HTERT RPE-1 (cell line): ENCODE results near the gene SLC39A6.
"Not testable (repeated sequence)": the region's sequence is repeated elsewhere in the genome, so short reads cannot be mapped to it uniquely, and the experiment has no call there.

Experiments used
- in situ Hi-C: fragments of 300-500 bp; cut with MboI; formaldehyde crosslinking; loops from 4 replicates; pipeline ENCODE4 v1.14.3; 2020; ENCODE audit warnings: low sequenced_read_pairs

Gene SLC39A6, protein sequence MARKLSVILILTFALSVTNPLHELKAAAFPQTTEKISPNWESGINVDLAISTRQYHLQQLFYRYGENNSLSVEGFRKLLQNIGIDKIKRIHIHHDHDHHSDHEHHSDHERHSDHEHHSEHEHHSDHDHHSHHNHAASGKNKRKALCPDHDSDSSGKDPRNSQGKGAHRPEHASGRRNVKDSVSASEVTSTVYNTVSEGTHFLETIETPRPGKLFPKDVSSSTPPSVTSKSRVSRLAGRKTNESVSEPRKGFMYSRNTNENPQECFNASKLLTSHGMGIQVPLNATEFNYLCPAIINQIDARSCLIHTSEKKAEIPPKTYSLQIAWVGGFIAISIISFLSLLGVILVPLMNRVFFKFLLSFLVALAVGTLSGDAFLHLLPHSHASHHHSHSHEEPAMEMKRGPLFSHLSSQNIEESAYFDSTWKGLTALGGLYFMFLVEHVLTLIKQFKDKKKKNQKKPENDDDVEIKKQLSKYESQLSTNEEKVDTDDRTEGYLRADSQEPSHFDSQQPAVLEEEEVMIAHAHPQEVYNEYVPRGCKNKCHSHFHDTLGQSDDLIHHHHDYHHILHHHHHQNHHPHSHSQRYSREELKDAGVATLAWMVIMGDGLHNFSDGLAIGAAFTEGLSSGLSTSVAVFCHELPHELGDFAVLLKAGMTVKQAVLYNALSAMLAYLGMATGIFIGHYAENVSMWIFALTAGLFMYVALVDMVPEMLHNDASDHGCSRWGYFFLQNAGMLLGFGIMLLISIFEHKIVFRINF

DNA sequence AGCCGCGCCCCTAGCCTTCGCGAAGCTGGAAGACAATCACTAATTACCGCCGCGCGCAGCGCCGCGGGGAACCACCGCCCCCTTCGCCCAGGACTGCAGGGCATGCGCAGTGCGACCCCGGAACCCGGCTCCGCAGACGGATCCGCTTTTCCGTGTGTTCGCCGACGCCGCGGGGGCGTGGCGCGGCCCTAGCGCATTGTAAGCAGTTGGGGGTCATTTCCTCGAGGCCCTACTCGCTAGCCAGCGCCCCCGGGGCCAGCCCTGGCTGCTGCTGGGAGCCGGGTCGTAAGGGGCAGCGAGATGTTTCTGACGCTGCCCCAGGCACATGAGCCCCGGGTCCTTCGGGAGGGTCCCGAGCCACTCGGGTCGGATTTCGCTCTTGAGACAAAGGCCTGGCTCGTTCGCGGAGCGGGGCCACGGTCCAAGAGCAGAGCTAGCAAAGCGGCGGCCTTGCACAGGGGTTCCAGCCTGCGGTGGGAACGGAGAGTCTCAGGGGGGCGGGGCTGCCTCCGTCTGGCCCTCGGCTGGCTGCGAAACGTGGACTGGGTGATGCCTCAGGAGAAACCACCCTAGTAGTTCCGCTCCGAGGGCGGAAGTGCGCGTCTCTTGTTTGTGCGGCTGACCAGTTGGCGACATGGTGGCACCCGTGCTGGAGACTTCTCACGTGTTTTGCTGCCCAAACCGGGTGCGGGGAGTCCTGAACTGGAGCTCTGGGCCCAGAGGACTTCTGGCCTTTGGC, at the start of gene SLC39A6, which contains the start of gene ELP2:
Gene SLC39A6, minus strand, starts transcription at position 41 of the 739 bp plus-strand sequence. CDS start 2,333 bp downstream, outside the sequence.
Gene ELP2, plus strand, starts transcription at position 600 of the 739 bp plus-strand sequence. Its CDS starts 35 bp downstream, at position 635.
- in situ Hi-C loops: no loop called here

DNA sequence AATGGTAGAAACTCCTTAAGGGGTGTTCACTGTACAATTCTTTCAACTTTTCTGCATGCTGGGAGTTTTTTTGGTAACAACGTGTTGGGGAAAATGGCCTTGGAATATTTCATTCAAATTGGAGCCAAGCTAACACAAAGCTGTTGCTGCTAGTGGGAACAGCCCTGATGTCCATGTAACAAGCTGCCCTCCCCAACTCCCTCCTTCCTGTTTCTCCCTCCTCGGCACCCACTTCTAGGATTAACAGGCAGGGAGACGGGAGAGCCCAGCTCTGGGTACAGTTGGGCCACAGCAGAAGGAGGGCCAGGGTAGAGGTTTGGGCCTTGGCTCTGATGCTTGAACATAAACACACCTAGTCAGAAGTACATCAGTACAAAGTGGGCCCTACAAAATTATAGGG, 48.8 kb upstream of the SLC39A6 start:
- in situ Hi-C loops: no loop called here

DNA sequence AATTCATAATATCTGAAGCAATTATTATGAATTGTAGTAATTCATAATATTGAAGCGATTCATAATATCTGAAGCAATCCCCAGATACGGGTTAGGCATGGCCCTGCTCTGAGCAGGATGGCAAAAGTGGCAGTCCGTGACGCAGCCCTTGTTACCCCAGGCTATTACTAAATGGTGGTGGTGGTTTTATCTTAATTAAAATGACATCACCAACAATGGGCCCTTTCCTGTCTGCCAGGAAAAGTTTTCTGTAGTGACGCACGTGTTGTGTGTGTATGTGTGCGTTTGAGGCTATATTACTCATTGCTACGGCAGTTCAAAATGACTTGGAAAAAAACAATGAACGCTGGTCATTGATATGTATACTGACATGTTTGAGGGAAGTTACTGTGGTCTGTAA, 47.6 kb upstream of the SLC39A6 start:
- in situ Hi-C loops: no loop called here

DNA sequence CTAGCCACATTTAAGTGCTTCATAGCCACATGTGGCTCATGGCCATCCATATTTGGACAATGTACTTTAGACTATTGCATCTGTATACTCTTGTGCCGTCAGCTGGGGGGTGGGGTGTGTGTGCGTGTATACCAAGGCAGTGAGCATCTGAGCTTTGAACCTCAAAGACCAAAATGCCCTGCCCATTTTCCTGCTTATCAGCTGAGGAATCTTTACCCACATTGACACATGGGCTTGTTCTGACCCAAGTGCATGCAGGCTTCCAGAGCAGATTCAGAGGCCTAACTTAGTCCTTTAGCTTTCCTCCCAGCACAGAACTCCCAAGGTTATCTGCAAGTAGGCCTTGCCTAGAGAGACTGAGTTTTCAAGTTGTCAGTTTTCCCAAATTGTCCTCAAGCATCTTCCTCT, 47.0 kb upstream of the SLC39A6 start:
- in situ Hi-C loops: no loop called here

DNA sequence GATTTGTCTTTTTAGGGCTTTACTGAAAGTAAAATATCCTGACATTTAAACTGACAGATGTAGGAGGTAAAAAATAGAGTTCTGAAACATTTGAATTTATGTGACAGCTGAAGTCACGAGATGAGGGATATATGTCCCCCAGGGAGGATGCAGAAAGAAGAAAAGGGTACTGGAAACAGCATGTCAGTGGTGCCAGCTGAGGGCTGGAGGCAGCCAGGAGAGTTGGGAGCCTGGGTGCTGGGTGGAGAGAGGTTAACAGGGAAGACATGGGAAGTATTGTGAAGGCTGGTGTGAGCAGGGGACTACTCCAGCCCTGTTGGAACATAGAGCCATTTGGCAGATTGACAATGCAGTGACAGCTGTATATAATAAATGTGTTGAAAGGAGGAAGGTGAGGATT, 46.3 kb upstream of the SLC39A6 start:
- in situ Hi-C loops: no loop called here

DNA sequence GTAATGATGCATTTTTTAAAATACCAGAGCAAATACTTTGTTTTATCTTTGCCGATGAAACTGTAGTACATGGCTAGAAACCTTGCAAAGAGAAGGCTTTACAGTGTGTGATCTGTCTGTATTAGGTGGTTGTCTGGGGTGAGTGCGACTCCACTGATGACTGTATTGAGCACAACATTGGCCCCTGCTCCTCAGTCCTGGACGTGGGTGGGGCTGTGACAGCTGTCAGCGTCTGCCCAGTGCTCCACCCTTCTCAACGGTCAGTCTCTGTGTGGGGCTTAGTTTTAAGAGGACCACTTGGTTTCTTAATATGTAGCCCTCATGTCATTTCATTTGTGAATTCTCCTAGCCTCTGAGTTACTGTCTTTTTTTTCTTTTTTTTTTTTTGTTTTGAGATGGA, 40.8 kb upstream of the SLC39A6 start:
- in situ Hi-C loops: no loop called here

DNA sequence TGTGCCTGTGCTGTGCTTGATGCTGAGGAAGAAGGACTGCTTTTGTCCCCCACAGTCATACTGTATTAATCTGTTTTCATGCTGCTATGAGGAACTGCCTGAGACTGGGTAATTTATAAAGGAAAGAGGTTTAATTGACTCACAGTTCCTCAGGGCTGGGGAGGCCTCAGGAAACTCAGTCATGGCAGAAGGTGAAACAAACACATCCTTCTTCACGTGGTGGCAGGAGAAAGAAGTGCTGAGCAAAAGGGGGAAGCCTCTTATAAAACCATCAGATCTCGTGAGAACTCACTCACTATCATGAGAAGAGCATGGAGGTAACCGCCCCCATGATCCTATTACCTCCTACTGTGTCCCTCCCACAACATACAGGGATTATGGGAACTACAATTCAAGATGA, 39.2 kb upstream of the SLC39A6 start:
- in situ Hi-C loops: not testable (repeated sequence)

DNA sequence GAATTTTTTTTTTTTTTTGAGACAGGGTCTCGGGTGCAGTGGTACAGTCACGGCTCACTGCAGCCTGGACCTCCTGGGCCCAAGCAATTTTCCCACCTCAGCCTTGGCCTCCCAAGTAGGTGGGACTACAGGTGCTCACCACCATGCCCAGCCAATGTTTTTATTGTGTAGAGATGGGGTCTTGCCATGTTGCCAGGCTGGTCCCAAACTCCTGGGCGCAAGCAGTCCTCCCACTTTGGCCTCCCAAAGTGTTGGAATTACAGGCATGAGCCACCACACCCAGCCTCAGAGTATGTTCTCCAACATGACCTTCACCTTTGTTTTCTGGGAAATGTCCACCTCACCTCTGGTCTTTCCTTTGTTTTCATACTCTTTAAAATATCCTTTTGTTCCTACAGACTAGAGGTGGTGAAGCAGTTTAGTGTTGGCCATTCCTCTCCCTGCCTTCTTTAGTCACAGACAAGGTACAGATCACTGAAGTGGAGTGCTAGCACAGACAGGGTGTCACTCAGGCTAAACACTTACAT, 38.6 kb upstream of the SLC39A6 start:
- in situ Hi-C loops: no loop called here

DNA sequence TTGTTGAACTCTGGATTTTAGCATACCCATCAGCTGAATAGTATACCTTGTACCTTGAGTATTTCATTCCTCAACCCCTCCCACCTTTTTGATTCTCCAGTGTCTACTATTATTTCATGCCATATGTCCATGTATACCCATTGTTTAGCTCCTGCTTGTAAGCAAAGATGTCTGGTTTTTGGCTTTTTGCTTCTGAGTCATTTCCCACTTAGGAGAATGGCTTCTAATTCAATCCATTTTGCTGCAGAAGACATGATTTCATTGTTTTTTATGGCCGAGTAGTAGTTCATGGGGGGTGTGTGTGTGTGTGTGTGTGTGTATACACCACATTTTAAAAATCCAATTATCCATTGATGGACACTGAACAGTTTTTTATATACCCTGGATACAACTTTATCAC, 33.8 kb upstream of the SLC39A6 start:
- in situ Hi-C loops: no loop called here

DNA sequence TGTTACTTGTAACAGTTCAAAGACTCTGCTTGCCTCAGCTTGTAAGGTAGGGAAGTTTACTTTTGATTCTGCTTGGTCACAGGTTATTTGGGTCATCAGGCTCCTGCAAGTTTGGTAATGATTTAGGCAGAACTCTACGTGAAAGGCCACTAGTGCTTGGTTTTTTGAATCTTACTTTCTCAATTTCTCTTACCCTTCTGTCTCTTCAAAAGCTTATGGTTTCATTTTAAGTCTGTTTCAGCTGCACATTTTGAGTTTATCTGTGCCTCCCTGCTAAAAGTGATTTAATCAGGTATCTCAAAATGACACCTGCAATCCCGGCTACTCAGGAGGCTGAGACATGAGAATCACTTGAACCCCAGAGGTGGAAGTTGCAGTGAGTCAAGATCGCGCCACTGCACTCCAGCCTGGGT, 31.8 kb upstream of the SLC39A6 start:
- in situ Hi-C loops: no loop called here

DNA sequence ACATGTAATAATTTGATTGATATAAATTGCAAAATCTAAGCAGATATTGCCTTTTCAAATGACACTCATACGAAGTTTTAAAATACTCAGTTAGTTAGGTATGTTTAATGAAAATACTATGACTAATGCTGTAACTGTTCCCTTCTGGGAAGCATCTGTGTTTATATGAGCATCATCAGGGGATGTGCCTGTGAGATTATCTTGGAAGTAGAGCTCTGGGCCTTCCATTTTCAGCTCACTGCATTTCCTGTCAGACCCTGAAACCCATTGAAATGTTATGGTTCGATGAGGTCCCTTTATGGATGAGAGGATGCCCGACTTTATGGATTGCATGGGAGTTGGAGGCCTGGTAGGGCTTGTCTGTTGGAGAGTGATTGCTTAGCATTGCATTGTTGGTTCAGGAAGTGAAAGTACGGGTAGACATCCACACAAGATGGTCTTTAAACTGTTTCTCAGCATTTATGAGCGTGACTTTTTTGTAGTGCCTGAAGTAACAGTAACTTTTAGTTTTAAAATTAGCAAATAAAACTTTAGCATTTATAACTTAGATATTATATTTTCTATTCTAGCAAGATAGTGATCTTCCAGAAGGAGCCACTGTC, 29.2 kb upstream of the SLC39A6 start:
- in situ Hi-C loops: no loop called here

DNA sequence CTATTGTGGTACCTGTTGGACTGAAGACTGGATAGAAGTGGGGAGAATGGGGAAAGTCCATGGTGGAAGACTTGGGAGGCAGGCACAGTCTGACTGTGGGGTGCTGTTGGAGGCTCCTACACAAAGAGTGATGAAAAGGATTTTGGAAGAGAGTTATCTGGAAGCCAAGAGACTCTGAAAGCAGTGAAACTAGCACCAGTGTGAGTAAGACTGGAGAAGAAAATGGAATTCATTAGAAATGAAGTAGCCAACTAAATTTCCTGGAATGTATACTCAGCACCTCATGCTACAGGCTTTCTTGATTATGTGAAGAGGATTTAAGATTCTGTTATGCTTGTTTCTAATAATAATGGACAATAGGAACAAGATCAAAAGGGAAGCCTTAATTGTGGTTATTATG, 28.3 kb upstream of the SLC39A6 start:
- in situ Hi-C loops: no loop called here

DNA sequence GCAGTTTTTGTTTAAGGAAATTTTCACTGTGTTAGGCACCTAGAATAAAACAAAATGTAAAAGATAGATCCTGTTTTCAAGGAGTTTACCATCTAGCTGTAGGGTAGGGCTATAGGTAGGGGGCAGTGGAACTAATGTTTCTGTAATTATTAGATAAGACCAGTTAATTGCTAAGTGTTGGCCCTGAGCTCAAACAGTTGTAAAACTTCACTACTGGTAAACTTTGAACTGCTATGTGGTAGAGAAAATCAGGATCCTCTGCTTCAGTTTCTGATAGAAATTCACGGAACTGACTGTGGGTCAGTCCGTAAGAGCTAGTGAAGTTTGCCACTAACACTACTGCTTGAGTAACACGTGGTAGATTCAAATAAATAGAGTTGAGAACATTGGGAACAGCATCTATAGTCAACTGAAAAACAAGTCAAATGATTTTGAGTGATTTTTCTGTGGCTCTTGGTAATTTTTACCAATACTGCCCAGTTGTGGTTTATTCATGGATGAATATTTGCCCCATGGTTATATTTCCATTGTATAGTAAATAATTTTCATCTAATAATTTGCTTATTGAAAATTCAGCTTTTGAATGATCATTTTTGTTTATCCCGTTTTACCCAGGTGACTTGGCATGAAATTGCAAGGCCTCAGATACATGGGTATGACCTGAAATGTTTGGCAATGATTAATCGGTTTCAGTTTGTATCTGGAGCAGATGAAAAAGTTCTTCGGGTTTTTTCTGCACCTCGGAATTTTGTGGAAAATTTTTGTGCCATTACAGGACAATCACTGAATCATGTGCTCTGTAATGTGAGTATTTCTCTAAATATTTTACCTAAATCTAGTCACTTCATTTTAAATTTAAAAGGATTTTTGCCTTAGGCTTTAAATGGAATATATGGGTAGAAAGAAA, 27.0 kb upstream of the SLC39A6 start:
- in situ Hi-C loops: no loop called here

DNA sequence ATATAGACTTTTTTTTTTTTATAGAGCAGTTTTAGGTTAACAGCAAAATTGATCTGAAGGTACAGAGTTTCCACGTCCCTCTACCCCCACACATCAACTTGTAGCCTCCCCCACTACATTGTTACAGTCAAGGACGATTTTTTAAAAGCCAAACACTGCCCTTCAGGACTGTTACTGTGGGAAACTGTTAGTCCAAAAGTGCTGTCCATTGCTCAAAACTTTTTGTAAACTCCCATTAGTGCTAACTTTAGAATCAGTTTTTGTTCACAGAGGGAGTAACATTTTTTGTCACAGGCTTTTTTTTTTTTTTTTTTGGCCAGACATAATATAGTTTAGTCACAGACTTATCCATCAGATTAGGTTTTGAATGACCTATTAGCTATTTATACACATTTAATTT, 24.6 kb upstream of the SLC39A6 start:
- in situ Hi-C loops: no loop called here

DNA sequence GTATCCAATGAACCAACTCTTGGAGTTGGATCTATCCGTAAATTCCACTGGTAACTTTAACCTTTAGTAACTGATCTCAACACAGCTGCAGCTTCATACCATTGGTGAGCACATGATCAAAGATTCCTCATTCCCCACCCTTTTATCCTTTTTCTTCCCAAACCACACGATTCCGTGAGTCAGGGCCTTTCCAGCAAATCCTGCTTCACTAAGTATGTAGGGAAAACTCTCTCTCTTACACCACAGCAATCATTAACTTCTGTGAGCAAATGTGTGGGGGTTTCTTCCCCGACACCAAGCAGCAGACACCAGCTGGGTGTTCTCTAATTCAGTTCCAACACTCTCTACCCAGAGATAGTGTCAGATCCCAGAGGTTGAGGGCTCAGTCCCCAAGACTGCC, 24.1 kb upstream of the SLC39A6 start:
- in situ Hi-C loops: no loop called here

DNA sequence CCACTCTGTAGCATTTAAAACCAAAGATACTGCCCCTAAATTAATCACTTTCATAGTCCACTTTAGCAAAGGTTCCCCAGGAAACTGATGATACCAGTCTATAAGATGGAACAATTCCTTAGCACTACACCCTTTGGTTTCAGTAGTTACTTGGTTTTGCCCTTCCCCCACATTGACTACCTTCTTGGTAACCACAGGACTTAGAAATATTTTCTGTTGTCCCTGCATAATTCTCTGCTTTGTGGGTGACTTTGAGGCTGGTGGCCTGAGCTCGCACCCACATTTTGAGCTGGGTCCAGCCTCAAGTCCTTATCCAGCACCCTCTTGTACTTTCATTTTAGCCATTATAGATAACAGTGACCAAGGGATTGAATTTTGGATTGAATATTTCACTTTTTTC, 23.6 kb upstream of the SLC39A6 start:
- in situ Hi-C loops: no loop called here

DNA sequence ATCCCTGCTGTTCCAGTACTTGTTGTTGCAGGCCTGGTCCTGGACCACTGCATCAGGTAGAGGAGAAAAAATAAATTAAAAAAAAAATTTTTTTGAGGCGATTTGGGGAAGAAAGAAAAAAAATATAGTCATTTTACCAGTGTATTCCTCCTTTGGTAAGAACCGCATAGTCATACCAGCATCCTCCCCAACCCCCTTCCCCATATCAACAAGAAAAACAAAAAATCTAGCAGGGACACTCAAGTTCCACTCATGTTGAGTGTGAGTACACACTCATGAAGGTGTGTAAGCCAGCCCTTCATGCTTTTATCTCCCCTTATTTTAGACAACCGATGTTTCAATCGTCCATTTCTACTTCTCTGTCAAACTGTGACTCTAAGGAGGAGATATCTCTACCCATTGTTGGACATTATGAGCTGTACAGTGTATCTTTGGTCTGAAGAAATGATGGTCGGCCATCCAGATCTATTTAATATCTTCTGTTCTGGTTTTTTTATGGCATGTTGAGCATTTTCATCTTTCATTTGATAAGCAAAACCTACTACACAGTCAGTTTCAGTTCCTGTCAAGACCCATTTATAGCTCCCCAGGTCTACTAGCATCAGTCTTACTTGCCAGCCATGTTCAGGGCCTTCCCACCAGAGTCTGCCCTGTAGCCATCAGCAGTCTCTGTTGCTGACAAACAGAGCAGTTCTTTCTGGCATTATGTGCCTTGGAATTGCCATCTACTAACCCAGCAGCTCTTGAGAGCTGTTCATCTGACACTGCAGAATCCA, 20.6 kb upstream of the SLC39A6 start:
- in situ Hi-C loops: no loop called here

DNA sequence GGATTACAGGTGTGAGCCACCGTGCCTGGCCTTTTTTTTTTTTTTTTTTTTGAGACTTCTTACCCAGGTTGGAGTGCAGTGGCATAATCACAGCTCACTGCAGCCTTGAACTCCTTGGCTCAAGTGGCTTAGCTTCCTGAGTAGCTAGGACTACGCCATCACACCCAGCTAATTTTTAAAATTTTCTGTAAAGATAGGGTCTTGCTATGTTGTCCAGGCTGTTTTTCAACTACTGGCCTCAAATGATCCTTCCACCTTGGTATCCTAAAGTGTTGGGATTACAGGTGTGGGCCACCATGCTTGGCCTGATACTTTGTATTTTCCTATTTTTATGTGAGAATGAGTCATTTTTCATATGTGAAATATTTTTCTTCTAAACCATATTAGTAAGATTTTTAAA, 14.3 kb upstream of the SLC39A6 start:
- in situ Hi-C loops: no loop called here

DNA sequence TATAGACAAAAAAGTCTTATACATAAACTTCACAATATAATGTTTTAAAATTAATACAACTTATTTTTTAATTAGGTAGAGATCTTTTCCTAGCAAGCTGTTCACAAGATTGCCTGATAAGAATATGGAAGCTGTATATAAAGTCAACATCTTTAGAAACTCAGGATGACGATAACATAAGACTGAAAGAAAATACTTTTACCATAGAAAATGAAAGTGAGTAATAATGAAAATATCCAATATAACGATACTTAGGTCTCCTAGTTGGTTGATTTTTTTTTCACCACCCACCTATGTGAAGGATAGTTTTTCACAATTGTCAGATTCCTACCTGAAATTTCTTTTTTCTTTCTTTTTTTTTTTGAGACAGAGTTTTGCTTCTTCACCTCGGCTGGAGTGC, 13.6 kb upstream of the SLC39A6 start:
- in situ Hi-C loops: no loop called here
